PC-9 (cell line): Measurements from ENCODE around the gene SDCCAG8. TPM values are rescaled to one million over a fixed set of nuclear protein-coding genes. Genes with fewer than 3 reads are reported as not detected.

Source experiments
- BruUV-seq: library from RNA; stranded (reverse); fragments of 400-500 nt; replicated peaks from 2 replicates; lab custom pipeline; 2021; lab: Mats Ljungman, UMichigan
- CTCF ChIA-PET: fragments of 300-600 bp; sonication (Branson Sonifier 250); formaldehyde crosslinking; loops from one replicate; lab custom pipeline; 2022; ENCODE audit warnings: antibody characterized with exemption; lab: Charles Lee
- POLR2A ChIA-PET: fragments of 300-600 bp; sonication (Branson Sonifier 250); formaldehyde crosslinking; loops from one replicate; lab custom pipeline; 2022; ENCODE audit warnings: antibody characterized with exemption; ENCODE audit not compliant: unreplicated experiment; lab: Charles Lee
- DNase-seq, 2 experiments: peaks; one replicate each; pipeline versions ENCODE4 v3.0.0 to v3.0.0-alpha.2; 2015 to 2022; ENCODE audit warnings: mixed read lengths in 1 of 2
- H2AFZ ChIP-seq: fragments of 200-600 bp; sonication (generic); 2 replicates; pipeline ENCODE4 v1.8.1; 2017; ENCODE audit warnings: antibody characterized with exemption
- H3F3A ChIP-seq: fragments of 200-600 bp; sonication (generic); 2 replicates; pipeline ENCODE4 v1.8.1; 2017; ENCODE audit warnings: antibody characterized with exemption, mild to moderate bottlenecking, low read depth; ENCODE audit not compliant: insufficient read depth
- H3K27ac ChIP-seq: fragments of 200-600 bp; sonication (generic); 2 replicates; pipeline ENCODE4 v1.6.1; 2016; ENCODE audit warnings: mixed run types
- H3K27me3 ChIP-seq: fragments of 200-600 bp; sonication (generic); 2 replicates; pipeline ENCODE4 v1.6.1; 2016; ENCODE audit warnings: low read depth, mixed run types; ENCODE audit not compliant: insufficient read depth
- H3K36me3 ChIP-seq: fragments of 200-600 bp; sonication (generic); 2 replicates; pipeline ENCODE4 v1.6.1; 2016; ENCODE audit warnings: low read depth, mixed run types
- H3K4me1 ChIP-seq: fragments of 200-600 bp; sonication (generic); replicated peaks from 2 replicates; pipeline ENCODE4 v1.6.1; 2016; ENCODE audit warnings: mixed run types; ENCODE audit not compliant: insufficient read depth
- H3K4me2 ChIP-seq: fragments of 200-600 bp; sonication (generic); 2 replicates; pipeline ENCODE4 v1.6.1; 2017; ENCODE audit warnings: mixed run types
- H3K4me3 ChIP-seq: fragments of 200-600 bp; sonication (generic); 2 replicates; pipeline ENCODE4 v1.6.1; 2016; ENCODE audit warnings: mixed run types
- H3K79me2 ChIP-seq: fragments of 200-600 bp; sonication (generic); 2 replicates; pipeline ENCODE4 v1.6.1; 2017; ENCODE audit warnings: low read depth, mixed run types
- H3K9me2 ChIP-seq: fragments of 200-600 bp; sonication (generic); 2 replicates; pipeline ENCODE4 v1.8.1; 2017; ENCODE audit warnings: mild to moderate bottlenecking; ENCODE audit not compliant: insufficient read depth
- H3K9me3 ChIP-seq: fragments of 200-600 bp; sonication (generic); 2 replicates; pipeline ENCODE4 v1.8.1; 2016; ENCODE audit warnings: low read depth; ENCODE audit not compliant: insufficient read depth
- H4K20me1 ChIP-seq: fragments of 200-600 bp; sonication (generic); 2 replicates; pipeline ENCODE4 v1.8.1; 2017; ENCODE audit not compliant: insufficient read depth
- EZH2 ChIP-seq: fragments of 200-600 bp; sonication (generic); IDR thresholded peaks from 2 replicates; pipeline ENCODE4 v1.8.0; 2017; ENCODE audit warnings: antibody characterized with exemption, low read depth
- intact Hi-C: fragments of 100-400 bp; cut with micrococcal nuclease; formaldehyde crosslinking; loops from one replicate; pipeline ENCODE4 v1.10.0; 2022; ENCODE audit not compliant: unreplicated experiment
- total RNA-seq: library from RNA; stranded (reverse); gene quantifications from 2 replicates; pipeline ENCODE4 v1.2.3, GENCODE V29; 2021
- TF ChIP-seq, protein P1 (sequence below): fragments of 200-600 bp; sonication (generic); conservative IDR thresholded peaks from 2 replicates; pipeline ENCODE4 v1.6.1; 2017; ENCODE audit warnings: mixed run types, antibody characterized with exemption, mild to moderate bottlenecking, moderate library complexity

The SDCCAG8 gene
- total RNA-seq, 1 experiment from 2014 or later = 22.7 TPM

GRCh38 chr1:243433737-243434370 lies 178.0 kb downstream of the SDCCAG8 start:
- intact Hi-C loops = no loop called here

DNA sequence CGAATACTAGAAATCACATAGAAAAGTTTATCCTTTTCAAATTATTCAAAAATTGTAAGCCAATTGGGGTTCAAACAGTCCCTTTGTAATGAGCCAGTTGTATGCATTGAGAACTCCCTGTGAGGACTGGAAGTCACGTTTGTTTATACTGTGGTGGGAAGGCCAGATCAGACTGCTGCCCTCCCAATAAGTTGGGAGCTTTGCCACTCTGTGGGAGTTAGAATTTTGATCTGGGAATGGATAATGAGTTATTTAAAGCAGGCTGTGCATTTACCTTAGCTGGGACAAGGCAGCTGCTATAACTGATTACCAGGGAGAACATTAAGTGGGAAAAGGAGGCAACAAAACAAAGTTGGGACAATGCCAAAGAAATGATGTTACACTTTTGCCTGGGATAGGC lies 178.8 kb downstream of the SDCCAG8 start:
- BruUV-seq = no TSS peak
- H3K27ac ChIP-seq = no peak overlapping the region
- H2AFZ ChIP-seq = no peak overlapping the region

More at GRCh38 chr1:243433737-243434370, 178.0 kb downstream of the SDCCAG8 start:
- Histone ChIP-seq H3K79me2 (no peaks in the 10 kb centered on the region), H3K27ac (no peak overlapping the region), H3F3A (no peaks in the 10 kb centered on the region), H4K20me1 (no peaks in the 10 kb centered on the region), H3K4me1 (no peaks in the 10 kb centered on the region), H3K9me3 (no peaks in the 10 kb centered on the region), H3K4me2 (no peak overlapping the region), H2AFZ (no peak overlapping the region), H3K36me3 (no peaks in the 10 kb centered on the region), H3K9me2 (no peaks in the 10 kb centered on the region), H3K27me3 (no peaks in the 10 kb centered on the region), H3K4me3 (no peak overlapping the region)
- ChIA-PET POLR2A (no interaction called here), CTCF (no interaction called here)
- DNase-seq = no peak
- no peak for TF ChIP-seq EZH2
- no TSS peak for BruUV-seq

DNA sequence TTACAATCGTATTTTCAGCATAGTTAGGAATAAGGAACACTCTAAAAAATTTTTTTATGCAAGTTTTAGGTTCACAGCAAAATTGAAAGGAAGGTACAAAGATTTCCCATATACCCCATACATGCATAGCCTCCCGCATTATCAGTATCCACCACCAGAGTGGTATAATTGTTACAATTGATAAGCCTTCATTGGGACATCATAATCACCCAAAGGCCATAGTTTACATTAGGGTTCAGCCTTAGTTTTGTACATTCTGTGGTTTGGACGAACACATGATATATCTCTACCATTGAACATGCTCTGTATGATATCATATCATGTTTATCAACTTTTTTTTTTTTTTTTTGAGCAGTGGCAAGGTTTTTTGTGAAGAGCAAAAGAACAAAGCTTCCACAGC lies 180.0 kb downstream of the SDCCAG8 start:
- Histone ChIP-seq H4K20me1 (no peaks in the 10 kb centered on the region), H3K9me2 (no peaks in the 10 kb centered on the region), H3K9me3 (no peaks in the 10 kb centered on the region), H3K27me3 (no peaks in the 10 kb centered on the region), H3K4me3 (no peak overlapping the region), H3K4me2 (no peak overlapping the region), H3K79me2 (no peaks in the 10 kb centered on the region), H3F3A (no peaks in the 10 kb centered on the region), H3K36me3 (no peaks in the 10 kb centered on the region), H3K4me1 (no peaks in the 10 kb centered on the region), H2AFZ (no peak overlapping the region), H3K27ac (no peak overlapping the region)
- no TSS peak for BruUV-seq
- CTCF ChIA-PET = interaction anchor here (0.6 kb wide), 1 partner anchor 27 kb away, joined by 3 read pairs; no protein-coding TSS in a partner anchor
- no peak for DNase-seq
- POLR2A ChIA-PET = no interaction called here
- intact Hi-C loops = no loop called here
- no peak for TF ChIP-seq EZH2
- TF ChIP-seq, protein P1, sequence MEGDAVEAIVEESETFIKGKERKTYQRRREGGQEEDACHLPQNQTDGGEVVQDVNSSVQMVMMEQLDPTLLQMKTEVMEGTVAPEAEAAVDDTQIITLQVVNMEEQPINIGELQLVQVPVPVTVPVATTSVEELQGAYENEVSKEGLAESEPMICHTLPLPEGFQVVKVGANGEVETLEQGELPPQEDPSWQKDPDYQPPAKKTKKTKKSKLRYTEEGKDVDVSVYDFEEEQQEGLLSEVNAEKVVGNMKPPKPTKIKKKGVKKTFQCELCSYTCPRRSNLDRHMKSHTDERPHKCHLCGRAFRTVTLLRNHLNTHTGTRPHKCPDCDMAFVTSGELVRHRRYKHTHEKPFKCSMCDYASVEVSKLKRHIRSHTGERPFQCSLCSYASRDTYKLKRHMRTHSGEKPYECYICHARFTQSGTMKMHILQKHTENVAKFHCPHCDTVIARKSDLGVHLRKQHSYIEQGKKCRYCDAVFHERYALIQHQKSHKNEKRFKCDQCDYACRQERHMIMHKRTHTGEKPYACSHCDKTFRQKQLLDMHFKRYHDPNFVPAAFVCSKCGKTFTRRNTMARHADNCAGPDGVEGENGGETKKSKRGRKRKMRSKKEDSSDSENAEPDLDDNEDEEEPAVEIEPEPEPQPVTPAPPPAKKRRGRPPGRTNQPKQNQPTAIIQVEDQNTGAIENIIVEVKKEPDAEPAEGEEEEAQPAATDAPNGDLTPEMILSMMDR = no peak

More for the DNA sequence above, 178.8 kb downstream of the SDCCAG8 start:
- H3K36me3 ChIP-seq = no peaks in the 10 kb centered on the region
- H3K9me3 ChIP-seq = no peaks in the 10 kb centered on the region
- H3K4me1 ChIP-seq = no peaks in the 10 kb centered on the region
- CTCF ChIA-PET = no interaction called here
- H3K79me2 ChIP-seq = no peaks in the 10 kb centered on the region
- DNase-seq = no peak
- no peaks in the 10 kb centered on the region for H3K27me3 ChIP-seq
- no peaks in the 10 kb centered on the region for H3K9me2 ChIP-seq
- no peak overlapping the region for H3K4me3 ChIP-seq
- H3F3A ChIP-seq = no peaks in the 10 kb centered on the region
- intact Hi-C loops = no loop called here
- TF ChIP-seq, protein P1 = no peak
- TF ChIP-seq EZH2 = no peak
- H4K20me1 ChIP-seq = no peaks in the 10 kb centered on the region
- H3K4me2 ChIP-seq = no peak overlapping the region
- POLR2A ChIA-PET = no interaction called here
